ENCODE results near the gene ABCA7. TPM values are rescaled to one million over a fixed set of nuclear protein-coding genes. Genes with fewer than 3 reads are reported as not detected.

The ABCA7 gene
- total RNA-seq, 1 experiment from 2014 or later = 18.2 TPM

DNA sequence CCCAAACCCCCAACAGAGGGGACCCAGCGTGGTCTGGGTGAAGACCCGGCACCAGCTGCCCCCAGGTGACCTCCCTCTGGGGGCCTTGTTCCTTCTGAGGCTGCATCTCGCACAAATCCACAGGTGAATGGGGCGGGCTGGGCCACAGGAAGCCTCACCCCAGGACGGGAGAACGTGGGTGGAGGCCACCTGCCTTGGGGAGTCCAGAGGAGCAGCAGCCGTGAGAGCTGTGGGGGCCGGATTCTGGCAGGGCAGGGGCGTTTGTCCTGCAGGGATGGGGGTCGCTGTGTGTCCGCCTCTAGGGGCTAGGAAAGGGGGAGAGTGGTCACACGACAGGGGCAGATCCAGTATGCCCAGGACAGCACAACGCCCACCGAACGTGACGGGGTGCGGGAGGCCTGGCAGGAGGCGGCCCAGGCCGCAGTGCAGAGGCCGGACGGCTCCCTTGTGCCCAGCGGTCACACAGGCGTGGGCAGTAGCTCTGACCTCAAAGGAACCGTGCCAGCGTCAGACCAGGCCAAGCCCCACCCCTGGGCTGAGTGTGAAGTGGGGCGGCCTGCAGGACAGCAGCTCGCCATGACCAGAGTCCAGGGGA lies 48.6 kb downstream of the ABCA7 start:
- no peak overlapping the region for H3K4me3 Mint-ChIP-seq (ENCODE audit: unreplicated experiment)
- H3K27me3 Mint-ChIP-seq (ENCODE audit: insufficient read depth, unreplicated experiment) = no peaks in the 10 kb centered on the region
- H3K27ac Mint-ChIP-seq (ENCODE audit: low read depth, unreplicated experiment) = no peak overlapping the region
- DNase-seq (ENCODE audit: unreplicated experiment) = no peak
- intact Hi-C loops (cut with micrococcal nuclease) = no loop called here
- ChIA-PET POLR2A (interaction anchor here (0.5 to 0.6 kb wide), 2 partner anchors 10 to 13 kb away, joined by 3 read pairs; no protein-coding TSS in a partner anchor), CTCF (interaction anchor here (0.7 kb wide), 1 partner anchor 454 kb away, joined by 4 read pairs; no protein-coding TSS in a partner anchor)
- H3K36me3 Mint-ChIP-seq (ENCODE audit: insufficient read depth, unreplicated experiment) = peaks cover 50% of the 10 kb centered on the region
- no peak for TF ChIP-seq CTCF (IDR thresholded peaks at IDR 0.05; ENCODE audit: unreplicated experiment)
- H3K9me3 Mint-ChIP-seq (ENCODE audit: unreplicated experiment) = no peaks in the 10 kb centered on the region
- H3K4me1 Mint-ChIP-seq (ENCODE audit: insufficient read depth, unreplicated experiment) = peaks cover 6% of the 10 kb centered on the region
- no TSS peak for BruUV-seq (replicated peaks)

DNA sequence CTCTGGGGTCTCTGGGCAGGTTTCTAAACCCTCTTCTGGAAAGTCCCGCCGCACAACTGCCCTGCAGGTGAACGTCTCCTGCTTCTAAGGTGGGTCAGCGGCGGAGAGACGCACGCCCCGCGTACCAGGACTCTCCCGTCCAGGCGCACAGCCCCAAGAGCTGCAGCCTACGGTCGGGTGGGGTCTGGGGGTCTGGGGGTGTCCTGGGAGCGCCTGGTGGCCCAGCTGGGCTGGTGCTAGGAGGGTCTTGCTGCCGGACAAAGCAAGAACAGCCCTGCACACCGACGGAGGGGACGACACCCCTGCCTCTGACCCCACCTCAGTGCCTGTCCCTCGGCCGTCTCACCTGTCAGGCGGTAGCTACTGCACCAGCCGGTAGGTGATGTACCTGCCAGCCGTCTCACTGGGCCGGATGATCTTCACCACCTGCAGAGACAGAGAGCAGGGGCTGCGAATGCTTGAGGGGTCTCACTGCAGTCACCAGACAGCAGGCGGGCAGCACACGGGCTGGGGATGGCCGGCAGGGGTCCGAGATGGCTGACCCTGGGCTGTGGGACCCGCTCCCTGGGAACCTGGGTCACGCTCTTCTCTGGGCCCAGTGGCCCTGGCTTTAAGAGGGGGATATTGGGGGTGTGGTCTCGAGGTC lies 49.3 kb downstream of the ABCA7 start:
- H3K27me3 Mint-ChIP-seq (ENCODE audit: insufficient read depth, unreplicated experiment) = no peaks in the 10 kb centered on the region
- no peak for TF ChIP-seq CTCF (IDR thresholded peaks at IDR 0.05; ENCODE audit: unreplicated experiment)
- intact Hi-C loops (cut with micrococcal nuclease) = no loop called here
- no peaks in the 10 kb centered on the region for H3K9me3 Mint-ChIP-seq (ENCODE audit: unreplicated experiment)
- peaks cover 47% of the 10 kb centered on the region for H3K36me3 Mint-ChIP-seq (ENCODE audit: insufficient read depth, unreplicated experiment)
- H3K4me3 Mint-ChIP-seq (ENCODE audit: unreplicated experiment) = no peak overlapping the region
- ChIA-PET CTCF (no interaction called here), POLR2A (interaction anchor here (0.6 kb wide), 1 partner anchor 14 kb away, joined by 3 read pairs; no protein-coding TSS in a partner anchor)
- BruUV-seq (replicated peaks) = no TSS peak
- H3K27ac Mint-ChIP-seq (ENCODE audit: low read depth, unreplicated experiment) = no peak overlapping the region
- no peak for DNase-seq (ENCODE audit: unreplicated experiment)
- peaks cover 7% of the 10 kb centered on the region for H3K4me1 Mint-ChIP-seq (ENCODE audit: insufficient read depth, unreplicated experiment)

DNA sequence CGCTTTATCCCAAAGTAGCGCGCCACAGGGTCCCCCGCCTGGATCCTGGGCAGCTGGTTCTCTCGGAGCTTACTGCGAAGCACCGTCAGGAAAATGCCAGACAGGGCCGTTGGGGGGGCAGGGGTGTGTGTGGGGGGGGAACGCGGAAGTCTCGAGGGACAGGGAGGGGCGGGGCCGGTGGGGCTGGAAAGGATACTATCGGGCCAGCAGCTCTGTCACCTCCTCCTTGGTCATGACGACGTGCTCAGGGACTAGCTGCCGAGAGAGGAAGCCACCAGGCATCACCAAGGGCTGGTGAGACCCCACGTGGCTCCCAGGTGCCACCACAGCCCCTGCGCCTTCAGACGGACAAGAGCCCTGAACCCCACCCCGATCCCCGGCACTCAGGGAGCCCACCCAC lies 50.0 kb downstream of the ABCA7 start:
- no peak for TF ChIP-seq CTCF (IDR thresholded peaks at IDR 0.05; ENCODE audit: unreplicated experiment)
- Mint-ChIP-seq H3K9me3 (ENCODE audit: unreplicated experiment) (no peaks in the 10 kb centered on the region), H3K27me3 (ENCODE audit: insufficient read depth, unreplicated experiment) (no peaks in the 10 kb centered on the region), H3K36me3 (ENCODE audit: insufficient read depth, unreplicated experiment) (peaks cover 45% of the 10 kb centered on the region), H3K4me3 (ENCODE audit: unreplicated experiment) (no peak overlapping the region), H3K27ac (ENCODE audit: low read depth, unreplicated experiment) (no peak overlapping the region), H3K4me1 (ENCODE audit: insufficient read depth, unreplicated experiment) (peaks cover 7% of the 10 kb centered on the region)
- ChIA-PET POLR2A (no interaction called here), CTCF (no interaction called here)
- BruUV-seq (replicated peaks) = no TSS peak
- DNase-seq (ENCODE audit: unreplicated experiment) = no peak
- intact Hi-C loops (cut with micrococcal nuclease) = no loop called here

DNA sequence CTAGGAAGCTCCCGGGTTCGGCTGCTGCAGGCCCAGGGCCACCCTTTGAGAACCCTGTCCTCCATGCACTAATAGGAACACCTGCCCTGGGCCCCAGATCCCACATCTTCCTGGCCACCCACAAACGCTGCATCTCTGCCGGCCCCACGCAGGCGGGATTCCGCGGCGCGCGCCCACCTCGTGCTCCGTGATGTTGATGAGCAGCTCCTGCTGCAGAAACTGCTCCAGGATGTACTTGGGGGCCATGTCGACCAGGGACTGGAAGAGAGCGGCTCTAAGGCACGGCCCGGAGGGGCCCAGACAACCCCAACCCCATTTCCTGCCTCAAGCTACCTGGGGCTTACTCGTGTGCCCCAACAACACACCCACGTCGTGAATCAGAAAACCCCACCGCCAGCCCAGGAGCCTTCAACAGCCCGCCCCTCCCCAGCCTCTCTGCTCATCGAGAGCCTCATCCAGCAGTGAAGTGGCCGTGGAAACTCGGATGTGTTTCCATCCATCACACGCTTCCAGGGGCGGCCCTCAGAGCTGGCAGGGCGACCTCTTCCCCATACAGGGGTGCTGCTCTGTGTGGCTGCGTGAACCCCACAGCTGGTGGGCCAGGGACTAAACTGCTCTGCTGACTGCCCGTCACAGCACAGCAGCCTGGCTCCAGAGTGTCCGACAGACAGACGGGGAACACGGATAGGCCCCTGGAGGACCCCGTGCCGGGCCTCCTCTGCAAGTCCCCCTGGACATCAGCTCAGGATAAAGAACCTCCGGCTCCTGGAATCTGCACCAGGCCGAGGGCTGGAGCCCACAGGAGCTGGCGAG lies 51.0 kb downstream of the ABCA7 start:
- no peak for DNase-seq (ENCODE audit: unreplicated experiment)
- no peak for TF ChIP-seq CTCF (IDR thresholded peaks at IDR 0.05; ENCODE audit: unreplicated experiment)
- no peak overlapping the region for H3K27ac Mint-ChIP-seq (ENCODE audit: low read depth, unreplicated experiment)
- no peak overlapping the region for H3K4me3 Mint-ChIP-seq (ENCODE audit: unreplicated experiment)
- ChIA-PET CTCF (interaction anchor here (0.7 kb wide), 1 partner anchor 22 kb away, joined by 3 read pairs; no protein-coding TSS in a partner anchor), POLR2A (no interaction called here)
- peaks cover 46% of the 10 kb centered on the region for H3K36me3 Mint-ChIP-seq (ENCODE audit: insufficient read depth, unreplicated experiment)
- H3K9me3 Mint-ChIP-seq (ENCODE audit: unreplicated experiment) = no peaks in the 10 kb centered on the region
- intact Hi-C loops (cut with micrococcal nuclease) = no loop called here
- no TSS peak for BruUV-seq (replicated peaks)
- peaks cover 7% of the 10 kb centered on the region for H3K4me1 Mint-ChIP-seq (ENCODE audit: insufficient read depth, unreplicated experiment)
- no peaks in the 10 kb centered on the region for H3K27me3 Mint-ChIP-seq (ENCODE audit: insufficient read depth, unreplicated experiment)

Measured in MCF 10A (cell line).